ENCODE measurements around the gene RSRC1.

DNA sequence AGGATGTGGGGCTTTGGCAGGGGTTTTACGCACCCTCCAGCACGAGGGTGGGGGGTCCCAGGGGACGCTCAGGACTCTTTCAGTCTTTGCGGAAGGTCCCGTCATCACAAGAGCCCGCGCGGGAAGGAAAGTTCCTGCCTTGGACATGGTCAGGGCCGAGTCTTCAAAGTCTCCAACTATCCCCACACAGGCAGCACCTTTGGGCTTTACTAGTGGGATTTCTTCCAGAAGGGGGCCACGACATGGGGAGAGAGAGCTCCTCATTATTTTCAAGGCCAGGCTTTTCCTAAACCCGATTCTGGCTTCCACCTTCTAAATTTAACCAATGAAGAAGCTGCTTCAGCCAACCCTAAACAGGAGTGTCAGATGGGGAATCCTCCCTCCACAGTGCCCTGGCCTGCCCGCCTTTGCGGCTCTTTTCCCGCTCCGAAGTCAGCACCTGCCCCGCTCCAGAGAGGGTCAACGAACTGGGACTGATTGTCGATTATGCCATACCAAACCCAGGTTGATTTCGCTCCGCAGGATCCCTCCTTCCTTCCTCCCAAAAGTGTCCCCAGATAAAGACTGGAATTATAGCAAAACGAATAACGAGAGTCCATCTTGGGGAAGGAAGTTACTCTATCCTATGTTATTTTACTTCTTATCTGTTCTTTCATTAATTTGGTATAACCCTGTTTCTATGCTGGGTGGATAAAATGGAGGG is 14.6 kb upstream of the RSRC1 start:
- TF ChIP-seq POLR2A (IDR thresholded peaks at IDR 0.05) (no peak), POLR2AphosphoS5 (IDR thresholded peaks at IDR 0.05) (no peak)
- TF ChIP-seq, protein P1, sequence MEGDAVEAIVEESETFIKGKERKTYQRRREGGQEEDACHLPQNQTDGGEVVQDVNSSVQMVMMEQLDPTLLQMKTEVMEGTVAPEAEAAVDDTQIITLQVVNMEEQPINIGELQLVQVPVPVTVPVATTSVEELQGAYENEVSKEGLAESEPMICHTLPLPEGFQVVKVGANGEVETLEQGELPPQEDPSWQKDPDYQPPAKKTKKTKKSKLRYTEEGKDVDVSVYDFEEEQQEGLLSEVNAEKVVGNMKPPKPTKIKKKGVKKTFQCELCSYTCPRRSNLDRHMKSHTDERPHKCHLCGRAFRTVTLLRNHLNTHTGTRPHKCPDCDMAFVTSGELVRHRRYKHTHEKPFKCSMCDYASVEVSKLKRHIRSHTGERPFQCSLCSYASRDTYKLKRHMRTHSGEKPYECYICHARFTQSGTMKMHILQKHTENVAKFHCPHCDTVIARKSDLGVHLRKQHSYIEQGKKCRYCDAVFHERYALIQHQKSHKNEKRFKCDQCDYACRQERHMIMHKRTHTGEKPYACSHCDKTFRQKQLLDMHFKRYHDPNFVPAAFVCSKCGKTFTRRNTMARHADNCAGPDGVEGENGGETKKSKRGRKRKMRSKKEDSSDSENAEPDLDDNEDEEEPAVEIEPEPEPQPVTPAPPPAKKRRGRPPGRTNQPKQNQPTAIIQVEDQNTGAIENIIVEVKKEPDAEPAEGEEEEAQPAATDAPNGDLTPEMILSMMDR (IDR thresholded peaks at IDR 0.05 in 8 of 11, conservative IDR thresholded peaks at IDR 0.05 in 3 of 11) = no peak

All from spleen (tissue), 7 donors.